GM21360 (cell line): Measurements from ENCODE around the gene AGO3.
"Not testable (repeated sequence)": the region's sequence is repeated elsewhere in the genome, so short reads cannot be mapped to it uniquely, and the experiment has no call there.

ENCODE experiments used
- ATAC-seq: cut with Tn5 transposase; IDR thresholded peaks from one replicate; pipeline ENCODE4 v1.9.1; 2021; ENCODE audit warnings: mild to moderate bottlenecking, moderate library complexity; ENCODE audit not compliant: unreplicated experiment

Gene AGO3

GRCh38 chr1:35924838-35925237 lies 6.1 kb upstream of the AGO3 start:
- no peak for ATAC-seq

DNA sequence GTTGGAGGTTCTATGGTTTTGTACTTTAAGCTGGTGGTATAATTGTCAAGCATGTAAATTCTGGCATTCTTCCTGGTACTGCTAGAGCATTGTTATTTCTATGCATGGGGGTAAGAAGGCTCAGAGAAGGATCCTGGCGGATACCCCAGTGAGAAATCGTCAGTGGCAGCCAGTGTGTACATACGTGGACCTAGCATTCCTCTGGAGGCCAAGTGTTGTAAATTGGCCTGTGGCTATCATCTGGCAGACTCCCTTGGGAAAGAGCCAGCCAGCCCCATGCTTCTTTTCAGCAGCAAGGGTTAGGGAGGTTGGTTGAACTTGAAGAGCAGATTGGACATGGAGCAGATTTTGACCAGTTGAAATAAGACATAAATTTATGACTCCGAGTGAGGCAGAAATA lies 5.2 kb upstream of the AGO3 start:
- ATAC-seq = no peak

DNA sequence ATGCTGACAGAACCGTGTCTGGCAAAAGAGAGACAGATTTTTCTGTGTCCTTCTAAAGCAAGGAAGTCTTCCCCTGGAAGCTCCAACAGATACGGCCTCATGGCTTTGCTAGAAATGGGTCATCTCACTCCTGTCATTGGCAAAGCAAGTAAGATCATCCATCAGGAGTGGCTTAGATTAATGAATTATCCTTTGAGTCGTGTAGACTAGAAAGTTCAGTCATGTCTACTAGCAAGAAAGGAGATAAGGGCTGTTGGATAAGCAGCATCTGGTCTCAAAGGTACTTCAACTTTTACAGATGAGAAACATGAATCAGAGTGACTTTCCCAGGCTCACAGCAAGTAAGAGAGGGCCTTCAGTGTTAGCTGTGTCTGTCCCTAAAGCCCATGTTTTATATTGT lies 3.4 kb upstream of the AGO3 start:
- ATAC-seq = no peak

GRCh38 chr1:35929730-35930592 lies 944 bp upstream of the AGO3 start:
- ATAC-seq = no peak

DNA sequence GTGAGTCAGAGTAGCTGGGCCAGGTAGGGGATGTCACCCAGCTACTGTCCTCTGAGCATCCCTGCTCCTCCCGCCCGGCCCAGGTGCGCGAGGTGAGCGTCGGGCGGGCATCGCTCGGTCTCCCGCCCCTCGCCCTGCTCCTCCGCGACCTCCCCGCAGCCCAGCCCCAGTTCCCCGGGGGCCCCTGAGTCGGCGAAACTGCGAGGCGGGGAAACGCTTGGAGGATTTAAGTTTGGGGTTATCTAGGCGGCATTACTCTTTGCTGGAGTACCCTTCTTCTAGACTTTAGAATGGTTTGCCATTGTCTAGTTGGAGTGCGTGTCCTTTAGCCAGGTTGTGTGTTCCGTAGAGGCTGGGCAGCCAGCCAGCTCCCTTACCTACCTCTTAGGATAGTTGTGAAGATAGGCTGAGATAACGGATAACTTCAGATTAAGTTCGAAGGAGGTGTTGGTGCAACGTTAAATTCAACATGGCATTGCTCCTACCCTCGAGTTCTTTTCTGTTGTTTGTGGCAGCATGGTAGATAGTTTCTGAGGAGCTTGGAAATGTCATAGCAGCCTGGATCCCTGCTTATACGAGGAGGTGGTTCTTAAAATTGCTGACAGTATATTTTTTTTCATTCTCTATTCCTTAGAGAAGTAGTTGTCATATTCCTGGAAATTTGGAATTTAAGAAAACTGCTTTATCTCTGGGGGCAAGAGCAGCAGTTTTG lies 697 bp downstream of the AGO3 start:
- peak; percentile 35 for ATAC-seq

DNA sequence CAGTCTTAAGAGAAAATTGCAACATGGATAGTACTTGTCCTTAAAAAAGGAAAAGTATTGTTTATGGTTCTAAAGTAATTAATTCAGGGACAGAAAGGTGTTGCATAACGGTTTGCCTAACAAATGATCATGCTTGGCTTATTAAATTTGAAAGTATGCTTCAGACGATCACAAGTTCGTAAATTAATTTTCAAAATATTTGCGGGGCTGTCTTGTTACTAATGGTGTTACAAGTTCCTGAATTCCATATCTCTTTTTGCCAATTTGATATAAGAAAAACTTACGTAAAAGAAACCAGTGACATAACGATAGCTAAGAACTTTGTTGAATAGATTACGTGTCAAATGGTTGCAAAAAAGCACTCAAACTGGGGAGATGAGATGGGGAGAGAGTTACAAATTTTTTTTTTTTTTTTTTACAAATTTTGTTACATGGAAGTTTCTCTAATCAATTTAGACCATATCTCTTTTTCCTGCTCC lies 1.3 kb downstream of the AGO3 start:
- ATAC-seq = no peak

GRCh38 chr1:35932941-35933340 lies 2.0 kb downstream of the AGO3 start:
- no peak for ATAC-seq

DNA sequence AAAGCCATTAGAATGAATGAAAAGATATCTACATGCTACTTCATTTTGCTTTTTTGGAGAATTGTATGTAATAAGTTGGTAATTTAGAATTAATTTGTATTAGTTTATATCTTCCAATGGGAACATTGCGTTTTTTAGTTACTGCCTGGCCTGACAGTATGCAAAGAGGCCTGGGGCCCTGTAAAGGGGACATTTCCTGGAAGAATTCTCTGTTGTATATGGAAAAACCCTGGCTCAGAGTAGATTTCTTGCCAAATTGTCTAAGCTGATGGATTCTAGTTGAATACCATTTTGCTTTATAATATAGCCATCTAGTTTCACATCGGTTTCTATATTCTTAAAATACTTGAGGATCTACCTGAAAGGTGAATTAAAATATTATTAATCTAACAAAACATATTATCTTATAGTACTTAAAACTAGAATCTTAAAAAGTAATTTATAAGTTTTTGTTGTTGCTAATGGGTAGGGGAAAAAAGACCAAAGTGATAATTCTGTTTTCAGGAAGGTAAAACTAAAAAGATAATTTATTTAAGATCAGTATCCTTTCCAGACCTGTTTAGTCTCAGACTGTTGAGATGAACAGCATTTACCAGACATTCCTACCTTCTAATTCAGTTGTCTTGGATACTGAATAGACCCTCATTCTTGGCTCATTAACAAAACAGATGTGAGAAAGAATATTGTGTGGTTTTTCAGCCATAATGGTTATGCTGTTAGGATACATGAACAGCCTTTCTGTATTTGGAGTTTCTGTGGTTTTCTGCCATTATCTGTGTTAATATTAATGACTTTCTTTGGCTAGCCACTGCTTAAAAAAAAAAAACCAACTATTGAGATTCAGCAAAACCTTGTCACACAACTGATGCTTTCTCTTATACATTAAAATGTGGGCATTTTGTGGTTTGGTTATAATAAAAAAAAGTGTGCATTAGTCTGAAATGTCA lies 4.8 kb downstream of the AGO3 start:
- no peak for ATAC-seq

DNA sequence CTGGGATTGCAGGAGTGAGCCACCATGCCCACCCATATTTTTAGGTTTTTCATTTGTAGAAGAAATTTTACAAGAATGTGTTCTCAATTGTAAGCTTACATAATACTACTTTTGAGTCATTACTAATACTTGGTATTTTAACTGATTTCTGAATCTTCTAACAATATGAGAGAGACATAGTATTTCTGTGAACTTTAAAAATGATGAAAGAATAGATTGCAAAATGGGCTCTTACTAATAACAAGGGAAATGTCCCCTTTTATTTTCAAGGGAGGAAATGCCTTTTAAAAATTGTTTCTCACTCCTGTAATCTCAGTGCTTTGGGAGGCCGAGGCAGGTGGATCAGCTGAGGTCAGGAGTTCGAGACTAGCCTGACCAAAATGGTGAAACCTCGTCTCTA lies 5.9 kb downstream of the AGO3 start:
- no peak for ATAC-seq

DNA sequence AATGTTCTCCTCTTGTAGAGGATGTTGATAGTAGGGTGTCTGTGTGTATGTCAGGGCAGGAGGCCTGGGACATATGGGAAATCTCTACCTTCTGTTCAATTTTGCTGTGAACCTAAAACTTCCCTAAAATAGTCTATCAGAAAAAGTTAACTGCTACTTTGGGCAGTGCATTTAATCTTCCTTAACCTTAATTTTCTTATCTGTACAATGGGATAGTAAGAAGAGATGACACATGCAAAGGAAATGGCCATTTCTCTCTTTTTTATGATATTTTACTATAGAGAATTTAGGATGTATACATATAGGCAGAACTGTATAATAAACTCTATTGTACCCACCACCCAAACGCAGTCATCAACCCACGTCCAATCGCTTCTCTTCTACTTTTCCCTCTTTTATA lies 8.6 kb downstream of the AGO3 start:
- no peak for ATAC-seq

DNA sequence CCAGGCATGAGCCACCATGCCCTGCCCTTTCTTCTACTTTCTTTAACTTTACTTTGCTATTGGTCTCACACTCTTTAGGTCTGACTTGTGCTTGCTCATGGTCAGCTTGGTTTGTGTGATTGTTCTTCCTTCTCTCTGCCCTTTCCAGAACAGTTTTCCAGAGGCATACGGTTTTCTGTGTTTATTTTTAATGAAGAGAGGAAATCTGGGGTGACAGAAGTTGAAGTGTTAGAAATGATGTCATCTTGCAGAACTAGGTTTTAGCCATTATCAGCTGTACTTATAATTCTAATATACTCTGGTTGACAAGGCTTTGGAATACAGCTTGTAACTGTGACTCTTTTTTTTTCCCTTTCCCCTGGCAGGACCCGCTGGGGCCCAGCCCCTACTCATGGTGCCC lies 14.4 kb downstream of the AGO3 start:
- no peak for ATAC-seq

DNA sequence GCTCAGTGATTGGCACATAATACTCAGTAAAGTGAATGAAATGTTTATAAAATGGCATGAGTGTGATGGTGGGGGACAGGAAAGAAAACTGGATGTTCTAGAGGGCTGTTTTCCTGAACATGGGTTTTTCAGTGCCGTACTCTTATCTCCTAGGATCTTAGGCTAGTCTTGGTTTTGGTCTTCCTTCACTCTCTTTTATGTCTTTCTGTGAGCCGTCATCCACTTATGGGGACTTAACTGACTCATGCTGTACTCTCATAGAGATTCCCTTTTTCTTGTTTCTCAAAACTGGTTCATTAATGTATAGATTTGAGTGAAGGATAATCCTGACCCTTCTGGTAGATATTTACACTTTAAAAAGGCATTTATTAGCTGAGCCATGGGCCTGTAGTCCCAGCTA lies 16.6 kb downstream of the AGO3 start:
- no peak for ATAC-seq

GRCh38 chr1:35958558-35958957 lies 27.7 kb downstream of the AGO3 start:
- no peak for ATAC-seq

DNA sequence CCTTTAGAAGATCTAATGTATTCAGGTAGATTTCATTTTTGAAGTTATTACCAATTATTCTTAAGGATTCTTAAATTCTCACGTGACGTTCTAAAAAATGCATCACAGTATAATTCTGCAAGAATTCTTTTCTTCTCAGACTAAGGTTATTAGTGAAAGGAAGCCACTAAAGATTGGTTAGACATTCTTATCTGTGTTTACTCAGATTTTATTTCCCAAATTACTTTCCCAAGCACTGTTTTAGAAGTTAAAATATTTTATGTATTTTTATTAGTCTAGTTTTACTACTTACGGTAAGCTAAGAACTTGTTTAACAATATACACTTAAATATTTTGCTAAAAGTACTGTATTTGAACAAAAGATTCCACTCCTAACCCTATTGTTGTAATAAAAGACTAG lies 28.4 kb downstream of the AGO3 start:
- no peak for ATAC-seq

DNA sequence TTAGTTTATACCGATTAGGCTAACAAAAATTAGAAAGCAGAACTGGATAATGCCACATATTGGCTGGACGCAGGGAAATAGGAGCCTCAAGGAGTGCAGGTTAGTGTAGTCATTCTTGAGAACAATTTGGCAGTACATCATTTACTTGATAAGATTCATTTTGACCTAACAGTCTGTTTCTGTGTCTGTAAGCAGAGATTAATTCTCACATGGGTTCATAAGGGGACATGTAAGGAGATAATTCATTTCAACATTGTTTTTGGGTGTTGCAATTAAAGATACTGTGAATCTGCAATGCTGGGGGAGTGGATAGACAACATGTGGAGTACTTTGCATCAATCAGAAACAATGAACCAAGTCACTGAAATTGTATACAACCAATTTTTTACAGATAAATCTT lies 32.0 kb downstream of the AGO3 start:
- ATAC-seq = no peak

DNA sequence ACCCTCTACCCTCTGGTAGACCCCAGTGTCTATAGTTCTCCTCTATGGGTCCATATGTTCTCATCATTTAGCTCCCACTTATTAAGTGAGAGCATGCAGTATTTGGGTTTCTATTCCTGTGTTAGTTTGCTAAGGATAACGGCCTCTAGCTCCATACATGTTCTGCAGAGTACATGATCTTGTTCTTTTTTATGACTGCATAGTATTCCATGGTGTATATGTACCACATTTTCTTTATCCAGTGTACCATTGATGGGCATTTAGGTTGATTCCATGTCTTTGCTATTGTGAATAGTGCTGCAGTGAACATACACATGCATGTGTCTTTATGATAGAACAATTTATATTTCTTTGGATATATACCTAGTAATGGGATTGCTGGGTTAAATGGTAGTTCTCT lies 33.4 kb downstream of the AGO3 start:
- ATAC-seq = not testable (repeated sequence)

- no peak for ATAC-seq
Measured at GRCh38 chr1:35968396-35968795, 37.5 kb downstream of the AGO3 start.

DNA sequence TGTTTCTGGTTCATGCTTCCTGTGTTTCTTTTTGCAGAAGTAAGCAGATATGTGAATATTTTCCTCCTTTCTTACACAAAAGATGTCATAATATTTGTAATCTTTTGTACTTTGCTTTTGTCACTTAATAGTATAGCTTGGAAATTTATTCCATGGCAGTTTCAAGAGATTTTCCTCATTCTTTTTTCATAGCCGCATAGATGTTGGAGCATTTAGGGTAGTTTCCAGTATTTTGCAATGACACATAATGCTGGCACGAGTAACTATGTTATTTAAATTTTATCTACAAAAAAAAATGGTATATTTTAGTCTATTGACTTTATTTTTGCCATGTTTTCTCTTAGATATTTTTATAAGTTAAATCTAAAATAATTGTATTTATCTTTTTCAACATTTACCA lies 40.7 kb downstream of the AGO3 start:
- ATAC-seq = no peak

- ATAC-seq = not testable (repeated sequence)
Measured at GRCh38 chr1:35972631-35973030, 41.7 kb downstream of the AGO3 start.

DNA sequence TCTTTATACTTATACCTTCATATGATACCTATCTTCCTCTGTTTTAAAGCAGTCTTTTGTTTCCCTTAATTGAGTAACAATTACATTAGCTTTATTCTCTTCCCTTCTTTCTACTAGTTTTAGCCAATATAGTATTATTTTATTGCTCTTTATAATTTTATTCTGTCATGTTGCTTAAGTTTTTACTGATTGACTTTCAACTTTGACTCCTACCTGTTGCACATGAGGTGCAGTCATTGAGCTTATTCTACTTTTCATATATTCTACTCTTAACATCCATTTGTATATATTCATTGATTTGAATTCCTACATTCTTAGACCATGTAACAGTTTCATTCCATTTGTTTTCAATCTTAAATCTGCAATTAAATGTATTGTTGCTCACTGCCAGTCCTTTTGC lies 49.2 kb downstream of the AGO3 start:
- no peak for ATAC-seq

GRCh38 chr1:35988237-35988636 lies 57.3 kb downstream of the AGO3 start:
- ATAC-seq = no peak
